H1 (cell line): Measurements from ENCODE around the gene SPTLC3. TPM values are rescaled to one million over a fixed set of nuclear protein-coding genes. Genes with fewer than 3 reads are reported as not detected.

Experiments
- CBX5 ChIP-seq: fragments of 300-800, 300-1000 bp; sonication (generic); IDR thresholded peaks from 2 replicates; pipeline ENCODE4 v1.7.1; 2016; ENCODE audit warnings: antibody characterized with exemption, low read length, low read depth
- MAX ChIP-seq: IDR thresholded peaks from 2 replicates; pipeline ENCODE4 v1.6.1; 2012; ENCODE audit warnings: inconsistent platforms
- RAD21 ChIP-seq, 2 experiments: IDR thresholded peaks in 1 of 2; conservative IDR thresholded peaks in 1 of 2; 2 replicates each; pipeline ENCODE4 v1.6.1; 2011; ENCODE audit warnings: low read depth in 2 of 2, low read length in 2 of 2, improper control_type of control experiment in 1 of 2, inconsistent platforms in 1 of 2, mild to moderate bottlenecking in 1 of 2, moderate library complexity in 1 of 2
- RFX5 ChIP-seq: IDR thresholded peaks from 2 replicates; pipeline ENCODE4 v1.6.1; 2011; ENCODE audit warnings: low read depth, low read length, improper control_type of control experiment, borderline replicate concordance
- polyA plus RNA-seq, 7 experiments: library from polyadenylated mRNA; depleted of rRNA in 3 of 7; stranded (reverse) in 5 of 7; unstranded in 2 of 7; fragments of >200 nt in 5 of 7; fragments of 200-250 nt in 2 of 7; gene quantifications; 1 replicate in 5 of 7; 2 replicates in 1 of 7; 4 replicates in 1 of 7; pipeline versions ENCODE4 v1.2.1 to v1.2.3, GENCODE V29; 2011 to 2013; ENCODE audit warnings: missing spikeins in 2 of 7, mixed read lengths in 2 of 7
- total RNA-seq: library from RNA; stranded (reverse); fragmentation: NEBNext Ultra II Directional; extraction: Animal tissue kit (Norgen Biotek cat#: 25700); gene quantifications from 2 replicates; pipeline ENCODE4 v1.2.1, GENCODE V29; 2021
- TF ChIP-seq, protein P1 (sequence below): fragments of 300-600 bp; sonication (generic); IDR thresholded peaks from 2 replicates; pipeline ENCODE4 v1.7.1; 2012; ENCODE audit warnings: low read length, moderate library complexity, mild to moderate bottlenecking, inconsistent platforms; ENCODE audit not compliant: insufficient replicate concordance

SPTLC3 gene
- total and polyA plus RNA-seq, 2 of the 8 experiments (the other 6 are each of a cell fraction or from before 2014, with no cell fraction given), result 0.23 to 0.82 TPM

DNA sequence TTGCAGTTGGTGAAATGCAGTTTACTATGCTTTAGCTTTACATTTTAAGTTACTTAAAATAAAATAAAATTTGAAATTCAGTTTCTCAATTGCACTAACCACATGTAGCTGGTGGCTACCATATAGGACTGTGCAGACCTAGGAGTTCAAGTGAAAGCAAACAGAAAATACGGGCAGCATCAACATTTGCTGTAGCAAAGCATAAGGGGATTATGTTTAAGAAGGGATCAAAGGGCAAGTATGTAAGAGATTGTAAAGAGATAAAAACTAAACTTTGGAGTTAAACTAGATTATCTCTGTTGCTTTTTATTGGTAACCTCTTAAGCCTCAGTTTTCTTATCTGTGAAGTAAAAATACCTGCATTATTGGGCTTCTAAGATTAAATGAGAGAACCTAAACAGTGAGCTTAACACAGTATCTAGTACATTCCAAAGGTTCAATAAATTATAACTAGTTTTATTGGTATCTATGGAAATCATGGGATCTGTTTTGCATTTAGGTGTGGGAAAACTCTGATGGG, 81.2 kb downstream of the SPTLC3 start (continued):
- TF ChIP-seq, protein P1, sequence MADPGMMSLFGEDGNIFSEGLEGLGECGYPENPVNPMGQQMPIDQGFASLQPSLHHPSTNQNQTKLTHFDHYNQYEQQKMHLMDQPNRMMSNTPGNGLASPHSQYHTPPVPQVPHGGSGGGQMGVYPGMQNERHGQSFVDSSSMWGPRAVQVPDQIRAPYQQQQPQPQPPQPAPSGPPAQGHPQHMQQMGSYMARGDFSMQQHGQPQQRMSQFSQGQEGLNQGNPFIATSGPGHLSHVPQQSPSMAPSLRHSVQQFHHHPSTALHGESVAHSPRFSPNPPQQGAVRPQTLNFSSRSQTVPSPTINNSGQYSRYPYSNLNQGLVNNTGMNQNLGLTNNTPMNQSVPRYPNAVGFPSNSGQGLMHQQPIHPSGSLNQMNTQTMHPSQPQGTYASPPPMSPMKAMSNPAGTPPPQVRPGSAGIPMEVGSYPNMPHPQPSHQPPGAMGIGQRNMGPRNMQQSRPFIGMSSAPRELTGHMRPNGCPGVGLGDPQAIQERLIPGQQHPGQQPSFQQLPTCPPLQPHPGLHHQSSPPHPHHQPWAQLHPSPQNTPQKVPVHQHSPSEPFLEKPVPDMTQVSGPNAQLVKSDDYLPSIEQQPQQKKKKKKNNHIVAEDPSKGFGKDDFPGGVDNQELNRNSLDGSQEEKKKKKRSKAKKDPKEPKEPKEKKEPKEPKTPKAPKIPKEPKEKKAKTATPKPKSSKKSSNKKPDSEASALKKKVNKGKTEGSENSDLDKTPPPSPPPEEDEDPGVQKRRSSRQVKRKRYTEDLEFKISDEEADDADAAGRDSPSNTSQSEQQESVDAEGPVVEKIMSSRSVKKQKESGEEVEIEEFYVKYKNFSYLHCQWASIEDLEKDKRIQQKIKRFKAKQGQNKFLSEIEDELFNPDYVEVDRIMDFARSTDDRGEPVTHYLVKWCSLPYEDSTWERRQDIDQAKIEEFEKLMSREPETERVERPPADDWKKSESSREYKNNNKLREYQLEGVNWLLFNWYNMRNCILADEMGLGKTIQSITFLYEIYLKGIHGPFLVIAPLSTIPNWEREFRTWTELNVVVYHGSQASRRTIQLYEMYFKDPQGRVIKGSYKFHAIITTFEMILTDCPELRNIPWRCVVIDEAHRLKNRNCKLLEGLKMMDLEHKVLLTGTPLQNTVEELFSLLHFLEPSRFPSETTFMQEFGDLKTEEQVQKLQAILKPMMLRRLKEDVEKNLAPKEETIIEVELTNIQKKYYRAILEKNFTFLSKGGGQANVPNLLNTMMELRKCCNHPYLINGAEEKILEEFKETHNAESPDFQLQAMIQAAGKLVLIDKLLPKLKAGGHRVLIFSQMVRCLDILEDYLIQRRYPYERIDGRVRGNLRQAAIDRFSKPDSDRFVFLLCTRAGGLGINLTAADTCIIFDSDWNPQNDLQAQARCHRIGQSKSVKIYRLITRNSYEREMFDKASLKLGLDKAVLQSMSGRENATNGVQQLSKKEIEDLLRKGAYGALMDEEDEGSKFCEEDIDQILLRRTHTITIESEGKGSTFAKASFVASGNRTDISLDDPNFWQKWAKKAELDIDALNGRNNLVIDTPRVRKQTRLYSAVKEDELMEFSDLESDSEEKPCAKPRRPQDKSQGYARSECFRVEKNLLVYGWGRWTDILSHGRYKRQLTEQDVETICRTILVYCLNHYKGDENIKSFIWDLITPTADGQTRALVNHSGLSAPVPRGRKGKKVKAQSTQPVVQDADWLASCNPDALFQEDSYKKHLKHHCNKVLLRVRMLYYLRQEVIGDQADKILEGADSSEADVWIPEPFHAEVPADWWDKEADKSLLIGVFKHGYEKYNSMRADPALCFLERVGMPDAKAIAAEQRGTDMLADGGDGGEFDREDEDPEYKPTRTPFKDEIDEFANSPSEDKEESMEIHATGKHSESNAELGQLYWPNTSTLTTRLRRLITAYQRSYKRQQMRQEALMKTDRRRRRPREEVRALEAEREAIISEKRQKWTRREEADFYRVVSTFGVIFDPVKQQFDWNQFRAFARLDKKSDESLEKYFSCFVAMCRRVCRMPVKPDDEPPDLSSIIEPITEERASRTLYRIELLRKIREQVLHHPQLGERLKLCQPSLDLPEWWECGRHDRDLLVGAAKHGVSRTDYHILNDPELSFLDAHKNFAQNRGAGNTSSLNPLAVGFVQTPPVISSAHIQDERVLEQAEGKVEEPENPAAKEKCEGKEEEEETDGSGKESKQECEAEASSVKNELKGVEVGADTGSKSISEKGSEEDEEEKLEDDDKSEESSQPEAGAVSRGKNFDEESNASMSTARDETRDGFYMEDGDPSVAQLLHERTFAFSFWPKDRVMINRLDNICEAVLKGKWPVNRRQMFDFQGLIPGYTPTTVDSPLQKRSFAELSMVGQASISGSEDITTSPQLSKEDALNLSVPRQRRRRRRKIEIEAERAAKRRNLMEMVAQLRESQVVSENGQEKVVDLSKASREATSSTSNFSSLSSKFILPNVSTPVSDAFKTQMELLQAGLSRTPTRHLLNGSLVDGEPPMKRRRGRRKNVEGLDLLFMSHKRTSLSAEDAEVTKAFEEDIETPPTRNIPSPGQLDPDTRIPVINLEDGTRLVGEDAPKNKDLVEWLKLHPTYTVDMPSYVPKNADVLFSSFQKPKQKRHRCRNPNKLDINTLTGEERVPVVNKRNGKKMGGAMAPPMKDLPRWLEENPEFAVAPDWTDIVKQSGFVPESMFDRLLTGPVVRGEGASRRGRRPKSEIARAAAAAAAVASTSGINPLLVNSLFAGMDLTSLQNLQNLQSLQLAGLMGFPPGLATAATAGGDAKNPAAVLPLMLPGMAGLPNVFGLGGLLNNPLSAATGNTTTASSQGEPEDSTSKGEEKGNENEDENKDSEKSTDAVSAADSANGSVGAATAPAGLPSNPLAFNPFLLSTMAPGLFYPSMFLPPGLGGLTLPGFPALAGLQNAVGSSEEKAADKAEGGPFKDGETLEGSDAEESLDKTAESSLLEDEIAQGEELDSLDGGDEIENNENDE, result no peak
- TF ChIP-seq CBX5, result no peak
- no peak for TF ChIP-seq RAD21 (IDR thresholded peaks at IDR 0.05 in 1 of 2, conservative IDR thresholded peaks at IDR 0.05 in 1 of 2; ENCODE audit: low read depth in 2 of 2, low read length in 2 of 2)
- TF ChIP-seq MAX, result no peak
- no peak for TF ChIP-seq RFX5
